B cell (primary cell): Measurements from ENCODE around the gene DPPA3. TPM values are rescaled to one million over a fixed set of nuclear protein-coding genes. Genes with fewer than 3 reads are reported as not detected.

ENCODE experiments used
- ATAC-seq: fragments of 200-7000 bp; cut with Tn5 transposase; one replicate; pipeline ENCODE4 v1.10.0; 2021; ENCODE audit warnings: low read depth, mild to moderate bottlenecking, moderate number of reproducible peaks, moderate library complexity
- CTCF ChIA-PET: fragments of 350-600 bp; sonication (Branson Sonifier 250); formaldehyde crosslinking; loops from one replicate; lab custom pipeline; 2021; ENCODE audit warnings: antibody characterized with exemption, inconsistent platforms; lab: Charles Lee
- POLR2A ChIA-PET: fragments of 350-600 bp; sonication (Branson Sonifier 250); formaldehyde crosslinking; loops from one replicate; lab custom pipeline; 2021; ENCODE audit warnings: antibody characterized with exemption; lab: Charles Lee
- DNase-seq: peaks from one replicate; pipeline ENCODE4 v3.0.0; 2013
- H2AFZ ChIP-seq: 2 replicates; pipeline ENCODE4 v1.6.1; 2012; ENCODE audit warnings: mild to moderate bottlenecking, low read depth, low read length; ENCODE audit not compliant: insufficient read depth, poor library complexity, severe bottlenecking
- H3K27ac ChIP-seq, 2 donors: 1 replicate in 1 of 2; 2 replicates in 1 of 2; pipeline ENCODE4 v1.5.1; 2012 to 2013; ENCODE audit warnings: low read length in 2 of 2, mild to moderate bottlenecking in 2 of 2, moderate library complexity in 1 of 2
- H3K27me3 ChIP-seq, 4 experiments: fragments of 200-600 bp in 1 of 4; sonication (generic) in 1 of 4; replicated peaks in 1 of 4; 1 replicate in 2 of 4; 2 replicates in 2 of 4; pipeline versions ENCODE4 v1.6.1 to v1.7.0; 2013 to 2016; ENCODE audit warnings: low read length in 3 of 4, mild to moderate bottlenecking in 2 of 4, mixed read lengths in 1 of 4, moderate library complexity in 1 of 4; ENCODE audit not compliant: insufficient read depth in 4 of 4, control insufficient read depth in 3 of 4; ENCODE audit errors: control extremely low read depth in 1 of 4
- H3K36me3 ChIP-seq, 2 experiments: replicated peaks in 1 of 2; 1 replicate in 1 of 2; 2 replicates in 1 of 2; pipeline versions ENCODE4 v1.6.1 to v1.7.1; 2013; ENCODE audit warnings: low read length in 1 of 2; ENCODE audit not compliant: insufficient read depth in 2 of 2, control insufficient read depth in 1 of 2; ENCODE audit errors: control extremely low read depth in 1 of 2, extremely low read depth in 1 of 2
- H3K4me1 ChIP-seq, 2 donors: fragments of 200-600 bp in 1 of 2; sonication (generic) in 1 of 2; 1 replicate in 1 of 2; 2 replicates in 1 of 2; pipeline versions ENCODE4 v1.5.1 to v1.6.1; 2013 to 2017; ENCODE audit warnings: low read length in 2 of 2; ENCODE audit not compliant: control insufficient read depth in 2 of 2, insufficient read depth in 2 of 2
- H3K4me2 ChIP-seq: replicated peaks from 2 replicates; pipeline ENCODE3; 2012; ENCODE audit warnings: mild to moderate bottlenecking, low read depth, low read length; ENCODE audit not compliant: poor library complexity, severe bottlenecking
- H3K4me3 ChIP-seq, 5 experiments: fragments of 200-600 bp in 1 of 5; sonication (generic) in 1 of 5; 1 replicate in 3 of 5; 2 replicates in 2 of 5; pipeline versions ENCODE4 v1.5.1 to v1.7.0; 2011 to 2016; ENCODE audit warnings: low read length in 4 of 5, mild to moderate bottlenecking in 4 of 5, low read depth in 2 of 5, control low read depth in 1 of 5, moderate library complexity in 1 of 5; ENCODE audit not compliant: insufficient read depth in 1 of 5; ENCODE audit errors: control extremely low read depth in 1 of 5, extremely low read depth in 1 of 5
- H3K79me2 ChIP-seq: fragments of 200-600 bp; sonication (generic); one replicate; pipeline ENCODE4 v1.6.0; 2016; ENCODE audit warnings: low read length; ENCODE audit not compliant: control insufficient read depth, insufficient read depth
- H3K9ac ChIP-seq: fragments of 200-600 bp; sonication (generic); 2 replicates; pipeline ENCODE4 v1.6.1; 2017; ENCODE audit warnings: mild to moderate bottlenecking, low read length, moderate library complexity
- H3K9me3 ChIP-seq, 3 donors: one replicate each; pipeline versions ENCODE4 v1.6.1 to v1.7.1; 2013; ENCODE audit warnings: low read length in 2 of 3; ENCODE audit not compliant: control insufficient read depth in 2 of 3, insufficient read depth in 1 of 3; ENCODE audit errors: control extremely low read depth in 1 of 3
- H4K20me1 ChIP-seq: 2 replicates; pipeline ENCODE4 v1.6.0; 2012; ENCODE audit warnings: mild to moderate bottlenecking, low read length; ENCODE audit not compliant: insufficient read depth, control insufficient read depth, poor library complexity, severe bottlenecking
- H3K27ac Mint-ChIP-seq: one replicate; pipeline ENCODE4 v1.8.0; 2021; ENCODE audit warnings: mixed read lengths
- H3K27me3 Mint-ChIP-seq: one replicate; pipeline ENCODE4 v1.8.0; 2021; ENCODE audit warnings: mixed read lengths
- H3K4me1 Mint-ChIP-seq: one replicate; pipeline ENCODE4 v1.8.0; 2021; ENCODE audit warnings: mixed read lengths
- H3K4me3 Mint-ChIP-seq: one replicate; pipeline ENCODE4 v1.8.0; 2021; ENCODE audit warnings: mixed read lengths
- H3K9me3 Mint-ChIP-seq: one replicate; pipeline ENCODE4 v1.8.0; 2022; ENCODE audit warnings: mixed read lengths; ENCODE audit not compliant: insufficient read depth
- EZH2 ChIP-seq: IDR thresholded peaks from 2 replicates; pipeline ENCODE4 v1.6.1; 2012; ENCODE audit warnings: borderline replicate concordance, low read depth, mild to moderate bottlenecking, moderate library complexity, low read length; ENCODE audit not compliant: insufficient read depth, poor library complexity, severe bottlenecking
- WGBS: methylation state at CpG from one replicate; pipeline ENCODE4 v1.1.5; 2013; ENCODE audit warnings: missing lambda C conversion rate; ENCODE audit not compliant: insufficient coverage; 5-methylcytosine and 5-hydroxymethylcytosine counted together
- intact Hi-C: fragments of 100-400 bp; cut with micrococcal nuclease; formaldehyde crosslinking; loops from one replicate; pipeline ENCODE4 v1.10.0; 2022
- polyA plus RNA-seq: library from polyadenylated mRNA; depleted of rRNA; stranded (reverse); fragments of >200 nt; gene quantifications from 2 replicates; pipeline ENCODE4 v1.2.3, GENCODE V29; 2012
- total RNA-seq, 2 donors: library from RNA; stranded (reverse); fragments of 120-200 nt in 1 of 2; gene quantifications; 1 replicate in 1 of 2; 2 replicates in 1 of 2; pipeline versions ENCODE4 v1.2.3 to v1.2.4, GENCODE V29; 2013 to 2022
- TF ChIP-seq, protein P1 (sequence below): fragments of 200-600 bp; IDR thresholded peaks from one replicate; pipeline ENCODE4 v1.8.0; 2022; ENCODE audit warnings: antibody characterized with exemption, mild to moderate bottlenecking

Gene DPPA3
- total and polyA plus RNA-seq, 2 donors (not counting 1 experiment from before 2014, with no cell fraction given) = not detected

DNA sequence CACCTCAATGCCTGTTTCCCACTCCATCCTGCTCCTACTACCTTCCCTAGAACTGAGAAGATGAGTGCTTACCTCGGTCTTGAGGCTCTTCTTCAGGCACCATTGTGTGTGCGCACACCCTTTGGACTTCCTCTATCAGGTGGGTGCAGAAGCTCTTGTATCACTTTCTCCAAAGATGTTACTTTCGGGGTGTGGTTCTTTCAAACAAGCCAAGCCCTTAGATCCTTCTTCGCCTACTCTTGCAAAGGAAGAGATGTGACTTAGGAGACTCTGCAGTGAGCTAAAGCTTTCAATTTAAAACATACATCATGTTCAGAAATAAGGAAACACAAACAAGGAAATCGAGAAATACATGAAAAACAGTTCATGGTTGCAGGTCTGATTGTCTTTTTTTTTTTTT lies 36.0 kb downstream of the DPPA3 start, which contains the start of gene CLEC4C:
Gene CLEC4C (minus strand): TSS at position 130 of the 400 bp plus-strand sequence. CDS start 27 bp downstream, at position 103.
- H3K27ac Mint-ChIP-seq = peak within 1 kb of the TSS; percentile 73
- no peak for ATAC-seq
- H3K27ac ChIP-seq = peak within 1 kb of the TSS in 1 of 2 donors; percentile 20
- H4K20me1 ChIP-seq = no peaks in the 10 kb centered on the region
- 38% methylated on average over 2 of the region's 5 CpGs for WGBS
- H2AFZ ChIP-seq = no peak within 1 kb of the TSS
- no peak within 1 kb of the TSS for H3K4me3 ChIP-seq
- H3K4me2 ChIP-seq = peak within 1 kb of the TSS; percentile 14
- peak within 1 kb of the TSS; percentile 56 for H3K4me3 Mint-ChIP-seq
- ChIA-PET POLR2A (no interaction called here), CTCF (interaction anchor here (0.6 kb wide), 1 partner anchor 54 kb away, joined by 3 read pairs; no protein-coding TSS in a partner anchor)
- peak; percentile 10 for DNase-seq
- no peaks in the 10 kb centered on the region for H3K79me2 ChIP-seq
- H3K9ac ChIP-seq = no peak within 1 kb of the TSS
- H3K9me3 ChIP-seq = peaks cover 0 to 6% (median 1%) of the 10 kb centered on the region in 3 donors
- H3K9me3 Mint-ChIP-seq = no peaks in the 10 kb centered on the region
- no peaks in the 10 kb centered on the region for H3K36me3 ChIP-seq
- H3K27me3 ChIP-seq = no peaks in the 10 kb centered on the region
- H3K4me1 ChIP-seq = peaks cover 4 to 26% of the 10 kb centered on the region in 2 donors
- intact Hi-C loops = no loop called here
- H3K27me3 Mint-ChIP-seq = peaks cover 8% of the 10 kb centered on the region
- peaks cover 12% of the 10 kb centered on the region for H3K4me1 Mint-ChIP-seq
- TF ChIP-seq EZH2 = no peak
- TF ChIP-seq, protein P1, sequence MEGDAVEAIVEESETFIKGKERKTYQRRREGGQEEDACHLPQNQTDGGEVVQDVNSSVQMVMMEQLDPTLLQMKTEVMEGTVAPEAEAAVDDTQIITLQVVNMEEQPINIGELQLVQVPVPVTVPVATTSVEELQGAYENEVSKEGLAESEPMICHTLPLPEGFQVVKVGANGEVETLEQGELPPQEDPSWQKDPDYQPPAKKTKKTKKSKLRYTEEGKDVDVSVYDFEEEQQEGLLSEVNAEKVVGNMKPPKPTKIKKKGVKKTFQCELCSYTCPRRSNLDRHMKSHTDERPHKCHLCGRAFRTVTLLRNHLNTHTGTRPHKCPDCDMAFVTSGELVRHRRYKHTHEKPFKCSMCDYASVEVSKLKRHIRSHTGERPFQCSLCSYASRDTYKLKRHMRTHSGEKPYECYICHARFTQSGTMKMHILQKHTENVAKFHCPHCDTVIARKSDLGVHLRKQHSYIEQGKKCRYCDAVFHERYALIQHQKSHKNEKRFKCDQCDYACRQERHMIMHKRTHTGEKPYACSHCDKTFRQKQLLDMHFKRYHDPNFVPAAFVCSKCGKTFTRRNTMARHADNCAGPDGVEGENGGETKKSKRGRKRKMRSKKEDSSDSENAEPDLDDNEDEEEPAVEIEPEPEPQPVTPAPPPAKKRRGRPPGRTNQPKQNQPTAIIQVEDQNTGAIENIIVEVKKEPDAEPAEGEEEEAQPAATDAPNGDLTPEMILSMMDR = no peak

DNA sequence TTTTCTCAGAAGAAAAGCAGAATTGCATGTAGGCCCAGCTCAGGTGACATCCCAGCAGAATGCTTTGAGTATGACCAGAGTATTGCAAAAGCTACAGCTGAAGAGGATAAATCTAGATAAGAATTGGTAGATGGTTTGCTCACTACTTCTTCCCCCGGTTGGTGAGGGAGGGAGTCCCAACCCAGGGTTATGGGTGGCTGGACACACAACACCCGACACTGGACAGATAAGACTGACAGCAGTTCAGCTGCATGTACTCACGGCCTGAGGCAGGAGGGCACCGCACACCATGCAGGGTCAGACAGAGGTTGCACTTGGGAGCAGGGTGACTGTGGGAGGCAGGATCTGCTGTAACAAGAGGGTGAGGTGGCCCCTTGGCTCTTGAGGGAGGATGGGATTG lies 37.6 kb downstream of the DPPA3 start:
- Mint-ChIP-seq H3K4me1 (peaks cover 15% of the 10 kb centered on the region), H3K27ac (no peak overlapping the region), H3K4me3 (no peak overlapping the region), H3K9me3 (no peaks in the 10 kb centered on the region), H3K27me3 (peaks cover 8% of the 10 kb centered on the region)
- no peak for TF ChIP-seq EZH2
- TF ChIP-seq, protein P1 = no peak
- Histone ChIP-seq H3K79me2 (no peaks in the 10 kb centered on the region), H3K4me2 (no peak overlapping the region), H3K27ac (peak overlapping the region in 1 of 2 donors; percentile 36), H3K27me3 (no peaks in the 10 kb centered on the region), H3K4me1 (peaks cover 4 to 38% of the 10 kb centered on the region in 2 donors), H3K36me3 (no peaks in the 10 kb centered on the region), H2AFZ (no peak overlapping the region), H4K20me1 (no peaks in the 10 kb centered on the region), H3K9ac (no peak overlapping the region), H3K9me3 (peaks cover 0 to 5% (median under 1%) of the 10 kb centered on the region in 3 donors), H3K4me3 (no peak overlapping the region)
- ChIA-PET POLR2A (no interaction called here), CTCF (no interaction called here)
- DNase-seq = peak; percentile 5
- ATAC-seq = no peak
- WGBS = 4% methylated on average over 4 of the region's 4 CpGs
- intact Hi-C loops = no loop called here
